Subcutaneous adipose tissue (tissue), 4 donors: Measurements from ENCODE around the gene MACROD1. TPM values are rescaled to one million over a fixed set of nuclear protein-coding genes. Genes with fewer than 3 reads are reported as not detected.

Experiments used
- CTCF ChIP-seq: fragments of 450-650 bp; IDR thresholded peaks from one replicate; pipeline ENCODE4 v1.5.1; 2016; ENCODE audit warnings: low read depth, mild to moderate bottlenecking, control low read depth, antibody characterized with exemption, moderate library complexity
- total RNA-seq, 4 donors: library from RNA; depleted of rRNA; stranded (reverse); fragments of >200 nt; gene quantifications; one replicate each; pipeline ENCODE4 v1.1.0, GENCODE V29; 2016

Gene MACROD1
- total RNA-seq, 4 donors from 2014 or later = 8.0 to 24.0 (median 19.8) TPM

DNA sequence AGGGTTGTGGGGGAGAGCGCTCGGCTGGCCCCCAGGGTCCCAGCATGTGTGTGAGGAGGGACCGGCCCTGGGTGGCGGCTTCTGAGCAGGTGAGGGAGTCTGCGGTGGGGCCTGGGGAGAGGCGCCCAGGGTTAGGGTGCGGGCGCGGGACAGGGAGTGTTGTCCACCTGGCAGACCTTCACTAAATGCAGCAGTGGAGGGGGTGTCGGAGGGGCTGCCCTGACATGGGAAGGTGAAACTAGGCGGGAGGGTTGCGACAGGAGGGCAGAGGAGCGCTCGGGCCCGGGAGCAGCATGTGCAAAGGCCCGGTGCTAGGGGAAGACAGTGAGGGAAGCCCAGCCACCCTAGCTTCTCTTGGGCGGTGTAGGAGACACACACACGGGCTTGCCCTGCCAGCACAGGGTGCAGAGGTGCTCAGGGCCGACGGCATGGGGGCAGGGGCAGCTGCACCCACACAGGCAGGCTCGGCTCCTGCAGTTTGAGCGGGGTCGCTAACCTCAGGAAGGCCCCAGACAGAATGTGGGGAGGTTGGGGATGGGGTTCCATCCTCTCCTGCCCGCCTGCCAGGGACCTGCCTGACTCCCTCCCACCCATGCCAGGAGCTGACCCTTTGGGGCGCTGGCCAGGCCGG, 157.5 kb downstream of the MACROD1 start:
- TF ChIP-seq CTCF = no peak

- no peak for TF ChIP-seq CTCF
Measured at GRCh38 chr11:64007629-64008282, 158.2 kb downstream of the MACROD1 start.

GRCh38 chr11:64007160-64007628, 158.7 kb downstream of the MACROD1 start:
- TF ChIP-seq CTCF = no peak

DNA sequence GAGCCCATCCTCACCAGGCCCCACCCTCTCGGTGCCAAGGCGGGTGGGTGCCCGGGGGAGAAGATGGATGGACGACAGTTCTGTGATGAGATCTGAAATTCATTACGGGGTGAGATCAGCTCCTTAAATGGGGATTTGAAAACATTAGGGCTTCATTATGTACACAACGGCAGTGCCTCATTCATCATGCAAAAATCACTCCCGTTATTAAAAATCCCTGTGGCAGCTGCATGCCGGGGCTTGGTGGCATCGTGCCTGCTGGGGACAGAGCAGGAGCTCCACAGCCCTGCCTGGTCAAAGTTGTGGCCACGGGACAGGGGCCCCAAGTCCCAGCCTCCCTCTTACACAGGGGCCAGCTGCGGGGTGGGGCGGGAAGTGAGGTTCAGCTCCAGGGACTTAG, 159.5 kb downstream of the MACROD1 start:
- TF ChIP-seq CTCF = no peak

- TF ChIP-seq CTCF = no peak
Measured at GRCh38 chr11:64005691-64006090, 160.2 kb downstream of the MACROD1 start.

DNA sequence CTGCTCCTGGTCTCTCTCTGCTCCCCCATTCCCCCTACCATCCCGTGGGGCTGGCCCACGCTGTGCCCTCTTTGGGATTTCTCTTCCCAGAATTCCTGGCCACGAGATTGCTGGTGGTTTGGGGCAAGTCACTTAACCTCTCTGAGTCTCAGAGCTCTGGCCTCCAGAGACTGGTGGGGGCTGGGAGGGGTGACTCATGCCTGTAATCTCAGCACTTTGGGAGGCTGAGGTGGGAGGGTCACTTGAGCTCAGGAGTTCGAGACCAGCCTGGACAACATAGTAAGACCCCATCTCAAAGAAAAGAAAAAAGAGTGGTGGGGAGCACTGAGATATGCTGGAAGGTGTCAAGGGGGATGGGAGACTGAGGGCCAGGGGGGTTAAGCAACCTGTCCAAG, 161.3 kb downstream of the MACROD1 start:
- TF ChIP-seq CTCF = no peak

DNA sequence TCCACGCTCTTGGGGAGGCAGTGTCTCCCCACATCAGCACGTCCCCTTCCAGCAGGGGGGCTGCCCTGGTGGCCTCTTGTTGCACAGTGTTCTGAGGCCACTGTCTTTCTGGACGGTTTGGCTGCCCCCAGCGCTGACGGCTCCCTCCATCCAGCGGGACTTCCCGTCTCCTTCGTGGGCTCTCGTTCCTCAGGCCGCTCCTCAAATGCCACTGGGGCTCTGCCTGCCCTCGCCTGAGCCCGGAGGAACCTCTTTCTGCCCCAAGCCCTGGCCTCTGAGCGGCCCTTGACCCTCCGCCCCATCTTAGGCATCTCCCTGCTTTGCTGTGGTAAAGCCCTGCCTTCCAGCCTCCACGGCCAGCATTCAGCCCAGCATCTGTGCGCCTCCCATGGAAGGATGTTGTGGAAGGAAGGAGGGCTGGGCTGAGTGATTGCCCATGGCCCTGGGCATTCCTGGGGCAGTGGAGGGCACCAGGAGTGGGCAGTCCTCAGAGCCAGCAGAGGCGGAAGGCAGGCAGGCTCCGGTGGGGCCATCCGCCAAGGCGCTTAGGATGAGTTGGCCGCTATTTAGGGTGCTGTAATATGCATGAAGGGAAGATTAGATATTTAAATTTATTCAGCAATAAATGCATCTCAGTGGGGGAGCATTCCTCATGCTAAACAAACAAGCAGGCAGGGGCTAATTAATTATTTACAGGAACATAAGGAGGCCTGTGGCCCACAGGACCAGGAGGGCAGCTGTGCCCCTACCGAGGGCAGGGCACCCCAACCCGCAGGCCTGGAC, 161.9 kb downstream of the MACROD1 start:
- no peak for TF ChIP-seq CTCF
